ENCODE results near the gene MRPL16. TPM values are rescaled to one million over a fixed set of nuclear protein-coding genes. Genes with fewer than 3 reads are reported as not detected.

Gene MRPL16
- total RNA-seq, 1 donor: 29.3 TPM

- TF ChIP-seq CTCF (IDR thresholded peaks at IDR 0.05; ENCODE audit: insufficient read depth, low read length): no peak
- H3K4me3 ChIP-seq (ENCODE audit: low read depth, low read length): no peak overlapping the region
- no peak for DNase-seq (ENCODE audit: low read depth)
Observed at GRCh38 chr11:59801160-59801706, 9.3 kb downstream of the MRPL16 start.

- no peak for TF ChIP-seq CTCF (IDR thresholded peaks at IDR 0.05; ENCODE audit: insufficient read depth, low read length)
- DNase-seq (ENCODE audit: low read depth): no peak
- H3K4me3 ChIP-seq (ENCODE audit: low read depth, low read length): no peak overlapping the region
Observed at GRCh38 chr11:59800390-59801025, 10.1 kb downstream of the MRPL16 start.

- no peak for DNase-seq (ENCODE audit: low read depth)
- no peak for TF ChIP-seq CTCF (IDR thresholded peaks at IDR 0.05; ENCODE audit: insufficient read depth, low read length)
- H3K4me3 ChIP-seq (ENCODE audit: low read depth, low read length): no peak overlapping the region
Observed at GRCh38 chr11:59794417-59794816, 16.2 kb downstream of the MRPL16 start.

- no peak for DNase-seq (ENCODE audit: low read depth)
- no peak for TF ChIP-seq CTCF (IDR thresholded peaks at IDR 0.05; ENCODE audit: insufficient read depth, low read length)
- H3K4me3 ChIP-seq (ENCODE audit: low read depth, low read length): no peak overlapping the region
Observed at GRCh38 chr11:59792507-59792906, 18.1 kb downstream of the MRPL16 start.

GRCh38 chr11:59791639-59792038, 18.9 kb downstream of the MRPL16 start:
- no peak for TF ChIP-seq CTCF (IDR thresholded peaks at IDR 0.05; ENCODE audit: insufficient read depth, low read length)
- H3K4me3 ChIP-seq (ENCODE audit: low read depth, low read length): no peak overlapping the region
- no peak for DNase-seq (ENCODE audit: low read depth)

GRCh38 chr11:59787816-59788215, 22.8 kb downstream of the MRPL16 start:
- H3K4me3 ChIP-seq (ENCODE audit: low read depth, low read length): no peak overlapping the region
- no peak for TF ChIP-seq CTCF (IDR thresholded peaks at IDR 0.05; ENCODE audit: insufficient read depth, low read length)
- DNase-seq (ENCODE audit: low read depth): peak; percentile 53

- TF ChIP-seq CTCF (IDR thresholded peaks at IDR 0.05; ENCODE audit: insufficient read depth, low read length): no peak
- no peak overlapping the region for H3K4me3 ChIP-seq (ENCODE audit: low read depth, low read length)
- no peak for DNase-seq (ENCODE audit: low read depth)
Observed at GRCh38 chr11:59787255-59787588, 23.4 kb downstream of the MRPL16 start.

All from fibroblast of the aortic adventitia (primary cell).